K562 treated with DMSO at 1 percent for 24 hours (cell line): ENCODE results near the gene STOX1. TPM values are rescaled to one million over a fixed set of nuclear protein-coding genes. Genes with fewer than 3 reads are reported as not detected.

ENCODE experiments used
- total RNA-seq: library from RNA; unstranded; fragments of 300-600 nt; gene quantifications from 2 replicates; pipeline ENCODE4 v1.2.3, GENCODE V29; 2022; ENCODE audit warnings: low read depth; ENCODE audit not compliant: insufficient read depth

The STOX1 gene
- 4.3 and 7.2 TPM in 2 replicates for total RNA-seq

GRCh38 chr10:68826764-68827591 lies at the start of gene STOX1:
Gene STOX1, plus strand, starts transcription at chr10:68827531. Its CDS starts 93 bp downstream, at chr10:68827624.

GRCh38 chr10:68901105-68901927 lies 74.0 kb downstream of the STOX1 start, which contains the start of gene DDX50:
Gene DDX50, plus strand, starts transcription at chr10:68901315. Its CDS starts 70 bp downstream, at chr10:68901385.

Other genes starting within 250 kb of the STOX1 start
- gene CCAR1, start 106.3 kb upstream of the STOX1 start, total RNA-seq = 33.4 and 34.0 TPM in 2 replicates
- 33.7 and 36.0 TPM in 2 replicates for gene DDX50, start 73.8 kb downstream of the STOX1 start, total RNA-seq
- 47.5 and 51.7 TPM in 2 replicates for gene DDX21, start 128.6 kb downstream of the STOX1 start, total RNA-seq
- 25.7 and 30.8 TPM in 2 replicates for gene KIFBP, start 161.3 kb downstream of the STOX1 start, total RNA-seq